ENCODE results near the gene MINDY2. TPM values are rescaled to one million over a fixed set of nuclear protein-coding genes. Genes with fewer than 3 reads are reported as not detected.
"Not testable (repeated sequence)": the region's sequence is repeated elsewhere in the genome, so short reads cannot be mapped to it uniquely, and the experiment has no call there.

The MINDY2 gene
- total RNA-seq, 1 donor from 2014 or later = 14.8 TPM

DNA sequence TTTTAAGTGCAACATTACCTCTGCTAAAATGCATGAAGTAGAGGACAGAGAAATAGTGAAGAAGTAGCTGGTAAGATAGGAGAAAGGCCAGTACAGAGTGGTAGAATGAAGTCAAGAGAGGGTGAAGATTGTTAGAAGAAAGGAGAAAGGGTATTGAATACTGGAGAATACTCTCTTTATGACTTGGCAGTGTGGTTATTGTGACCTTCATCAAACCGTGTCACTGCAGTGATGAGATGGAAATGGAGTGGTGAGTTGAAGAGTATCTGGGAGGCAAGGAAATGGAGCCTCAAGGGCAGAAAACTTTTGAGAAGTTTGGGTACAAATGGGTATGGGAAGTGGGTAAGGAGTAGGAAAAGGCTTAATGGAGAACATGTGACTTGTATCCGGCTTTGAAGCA is 24.7 kb downstream of the MINDY2 start:
- intact Hi-C loops (cut with micrococcal nuclease) = no loop called here

DNA sequence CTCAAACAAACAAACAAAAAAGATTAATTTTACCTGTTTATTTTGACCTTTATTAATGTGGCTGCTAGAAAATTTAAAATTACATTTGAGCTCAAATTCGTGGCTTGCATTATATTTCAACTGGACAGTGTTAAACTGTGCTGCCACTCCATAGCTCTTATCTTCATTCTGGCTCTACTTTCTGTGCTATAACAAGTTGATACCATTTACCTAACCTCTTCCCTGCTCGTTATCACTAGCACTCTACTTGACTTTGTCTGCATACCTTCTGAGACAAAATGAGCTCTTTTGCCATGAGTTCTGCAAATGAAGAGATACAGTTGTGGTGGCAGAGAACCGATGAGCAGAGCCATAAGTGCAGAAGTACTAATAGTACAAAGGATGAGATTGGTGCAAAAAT is 26.4 kb downstream of the MINDY2 start:
- intact Hi-C loops (cut with micrococcal nuclease) = no loop called here

DNA sequence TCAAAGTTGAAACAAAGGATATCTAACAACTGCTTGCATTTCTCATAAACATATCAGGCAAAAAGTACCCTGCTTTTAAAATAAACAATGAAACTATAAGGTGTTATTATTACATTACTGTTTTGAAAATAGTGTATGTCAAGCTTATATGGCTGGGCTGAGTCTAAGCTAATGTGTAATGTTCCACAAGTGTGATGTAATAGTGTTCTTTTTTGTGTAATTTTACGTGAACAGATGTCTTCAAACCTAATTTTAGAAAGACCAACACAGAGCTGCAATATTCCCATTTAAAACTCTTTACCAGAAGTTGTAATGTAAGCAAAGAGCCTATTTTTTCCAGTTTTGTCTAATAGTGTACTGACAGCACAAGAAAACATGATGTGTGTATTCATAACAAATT is 34.0 kb downstream of the MINDY2 start:
- intact Hi-C loops (cut with micrococcal nuclease) = no loop called here

DNA sequence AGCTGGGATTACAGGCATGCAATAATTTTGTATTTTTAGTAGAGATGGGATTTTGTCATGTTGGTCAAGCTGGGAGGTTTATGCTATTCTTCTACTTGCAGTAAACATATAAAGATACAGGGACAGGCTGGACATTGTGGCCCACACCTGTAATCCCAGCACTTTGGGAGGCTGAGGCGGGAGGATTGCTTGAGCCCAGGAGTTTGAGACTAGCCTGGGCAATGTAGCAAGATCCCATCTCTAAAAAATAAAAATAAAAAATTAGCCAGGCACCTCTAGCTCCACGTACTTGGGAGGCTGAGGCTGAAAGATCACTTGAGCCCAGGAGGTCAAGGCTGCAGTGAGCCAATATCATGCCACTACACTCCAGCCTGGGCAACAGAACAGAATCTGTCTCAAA is 52.2 kb downstream of the MINDY2 start:
- intact Hi-C loops (cut with micrococcal nuclease) = not testable (repeated sequence)

DNA sequence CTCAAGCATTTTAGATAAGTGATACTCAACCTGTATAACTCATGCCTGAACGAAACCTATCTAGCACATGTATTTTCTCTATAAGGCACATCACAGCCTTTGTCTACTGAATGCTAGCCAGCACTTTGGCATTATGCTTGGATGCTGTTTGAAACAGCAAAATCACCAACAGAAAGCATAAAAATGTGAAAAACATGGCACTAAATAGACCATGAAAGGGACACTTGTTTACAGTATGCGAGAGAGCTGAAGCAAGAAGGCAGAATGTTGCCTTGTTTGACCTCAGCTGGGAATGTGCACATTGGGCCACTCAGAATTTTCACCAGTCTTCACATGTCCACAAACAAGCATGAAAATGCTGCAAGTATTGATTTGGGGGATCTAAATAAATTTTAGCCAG is 59.5 kb downstream of the MINDY2 start:
- intact Hi-C loops (cut with micrococcal nuclease) = no loop called here

DNA sequence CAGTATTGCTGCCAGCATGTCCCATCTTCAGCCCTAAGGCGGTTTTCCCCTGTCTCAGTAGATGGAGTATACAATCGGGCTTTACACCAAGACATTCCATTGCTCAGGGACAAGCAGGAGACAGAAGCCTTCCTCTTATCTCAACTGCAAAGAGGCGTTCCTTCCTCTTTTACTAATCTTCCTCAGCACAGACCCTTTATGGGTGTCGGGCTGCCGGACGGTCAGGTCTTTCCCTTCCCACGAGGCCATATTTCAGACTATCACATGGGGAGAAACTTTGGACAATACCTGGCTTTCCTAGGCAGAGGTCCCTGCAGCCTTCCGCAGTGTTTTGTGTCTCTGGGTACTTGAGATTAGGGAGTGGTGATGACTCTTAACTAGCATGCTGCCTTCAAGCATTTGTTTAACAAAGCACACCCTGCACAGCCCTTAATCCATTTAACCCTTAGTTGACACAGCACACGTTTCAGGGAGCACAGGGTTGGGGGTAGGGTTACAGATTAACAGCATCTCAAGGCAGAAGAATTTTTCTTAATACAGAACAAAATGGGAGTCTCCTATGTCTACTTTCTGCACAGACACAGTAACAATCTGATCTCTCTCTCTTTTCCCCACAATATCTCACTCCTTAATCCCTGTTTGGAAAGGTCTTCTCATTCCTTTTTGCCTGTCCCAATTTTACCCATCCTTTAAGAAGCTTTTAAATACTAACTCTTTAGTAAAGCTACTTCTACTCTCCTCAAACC is 62.8 kb downstream of the MINDY2 start:
- intact Hi-C loops (cut with micrococcal nuclease) = not testable (repeated sequence)

DNA sequence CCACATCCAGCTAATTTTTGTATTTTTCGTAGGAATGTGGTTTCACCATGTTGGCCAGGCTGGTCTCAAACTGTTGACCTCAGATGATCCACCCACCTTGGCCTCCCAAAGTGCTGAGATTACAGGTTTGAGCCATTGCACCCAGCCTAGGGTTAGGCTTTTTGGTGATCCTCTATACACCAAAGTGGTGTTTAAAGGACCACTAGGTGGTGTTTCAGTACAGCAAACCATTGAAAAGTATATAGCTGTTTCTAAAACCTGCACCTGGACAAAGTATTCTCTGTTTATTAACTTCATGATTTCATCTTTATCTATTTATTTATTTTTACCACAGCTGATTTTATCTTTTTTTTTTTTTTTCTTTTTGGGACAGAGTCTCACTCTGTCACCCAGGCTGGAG is 68.4 kb downstream of the MINDY2 start:
- intact Hi-C loops (cut with micrococcal nuclease) = no loop called here

DNA sequence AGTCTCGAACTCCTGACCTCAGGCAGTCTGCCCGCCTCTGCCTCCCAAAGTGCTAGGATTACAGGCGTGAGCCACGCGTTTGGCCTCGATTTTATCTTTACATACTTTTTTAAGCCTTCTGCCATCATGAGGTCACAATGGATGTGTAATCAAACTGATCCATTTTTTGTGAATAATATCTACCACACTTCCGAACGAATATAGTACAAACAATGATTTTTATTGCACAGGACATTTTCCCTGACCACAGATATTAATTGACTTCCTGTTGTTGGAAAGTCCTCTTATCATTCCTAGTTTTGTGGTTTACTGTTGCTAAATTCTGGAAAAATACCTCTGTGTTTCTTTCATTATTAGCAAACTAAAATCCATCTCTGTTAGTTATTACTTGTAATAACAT is 68.9 kb downstream of the MINDY2 start:
- intact Hi-C loops (cut with micrococcal nuclease) = no loop called here

DNA sequence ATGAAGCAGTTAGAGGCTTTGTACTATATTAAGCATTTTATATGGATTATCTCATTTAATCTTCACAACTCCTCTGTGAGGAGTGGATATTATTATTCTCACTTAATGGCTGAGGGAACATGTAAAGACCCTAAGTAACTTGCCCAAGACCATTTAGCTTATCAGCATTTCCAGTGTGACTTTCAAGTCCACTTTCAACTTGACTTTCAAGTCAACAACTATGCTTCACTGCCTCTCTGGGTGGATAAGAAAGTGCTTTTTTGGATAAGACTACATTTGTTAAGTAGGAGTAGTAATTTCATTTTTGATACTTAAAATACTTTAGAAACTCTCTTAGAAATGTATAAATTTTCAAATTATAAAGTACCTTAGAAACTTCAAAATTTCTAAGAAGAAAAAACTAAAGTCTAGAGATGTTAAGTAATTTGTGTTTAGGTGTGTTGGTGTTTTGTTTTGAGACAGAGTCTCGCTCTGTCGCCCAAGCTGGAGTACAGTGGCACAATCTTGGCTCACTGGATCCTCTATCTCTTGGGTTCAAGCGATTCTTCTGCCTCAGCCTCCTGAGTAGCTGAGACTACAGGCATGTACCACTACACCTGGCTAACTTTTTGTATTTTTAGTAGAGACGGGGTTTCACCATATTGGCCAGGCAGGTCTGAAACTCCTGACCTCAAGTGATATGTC is 71.8 kb downstream of the MINDY2 start:
- intact Hi-C loops (cut with micrococcal nuclease) = no loop called here

DNA sequence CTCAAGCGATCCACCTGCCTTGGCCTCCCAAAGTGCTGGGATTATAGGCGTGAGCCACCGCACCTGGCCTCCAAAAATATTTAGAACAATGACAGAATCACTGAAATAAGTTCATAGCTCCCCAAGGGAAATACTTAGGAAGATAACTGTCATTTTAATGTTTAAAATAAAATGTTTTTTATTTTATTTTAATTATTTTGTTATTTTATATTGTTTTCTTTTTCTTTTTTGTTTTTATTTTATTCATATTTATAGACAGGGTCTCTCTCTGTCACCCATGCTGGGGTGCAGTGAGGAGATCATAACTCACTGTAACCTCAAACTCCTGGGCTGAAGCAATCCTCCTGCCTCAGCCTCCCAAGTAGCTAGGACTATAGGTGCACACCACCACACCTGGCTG is 80.1 kb downstream of the MINDY2 start:
- intact Hi-C loops (cut with micrococcal nuclease) = not testable (repeated sequence)

DNA sequence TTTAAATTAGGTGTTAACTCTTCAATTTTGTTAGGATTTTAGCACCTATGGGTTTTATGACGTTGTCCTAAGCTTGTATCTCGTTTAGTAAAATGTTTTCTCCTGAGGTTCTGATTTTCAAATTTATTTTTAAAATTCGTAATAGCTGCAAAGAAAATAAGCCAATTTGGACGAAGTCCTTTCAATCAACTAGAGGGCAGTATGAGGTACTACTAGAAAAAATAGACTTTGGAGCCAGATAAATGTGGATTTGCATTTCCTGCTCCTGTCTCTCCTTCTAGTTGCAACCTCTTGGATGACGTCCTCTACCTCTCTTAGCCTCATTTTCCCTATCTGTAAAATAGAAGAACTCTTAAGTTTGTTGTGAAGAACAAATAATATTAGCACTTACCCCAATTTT is 81.2 kb downstream of the MINDY2 start:
- intact Hi-C loops (cut with micrococcal nuclease) = no loop called here

DNA sequence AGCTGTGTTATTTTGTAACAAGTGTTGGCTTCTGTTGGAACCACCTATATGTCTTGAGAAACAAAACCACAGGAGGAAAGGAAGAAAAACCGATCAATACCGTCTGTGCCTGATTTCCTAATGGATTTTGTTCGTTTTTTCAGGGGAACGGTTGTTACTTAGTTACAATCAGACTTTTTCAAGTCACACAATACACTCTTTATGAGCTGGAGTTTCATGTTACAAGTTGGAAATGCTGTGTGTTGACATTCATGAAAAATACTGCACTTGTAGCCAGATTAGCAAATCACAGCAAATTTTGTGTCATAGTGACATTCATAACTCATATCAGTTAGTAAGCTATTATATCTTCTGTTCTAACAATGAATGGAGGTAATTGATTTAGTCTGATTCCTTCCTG is 83.5 kb downstream of the MINDY2 start:
- intact Hi-C loops (cut with micrococcal nuclease) = no loop called here

DNA sequence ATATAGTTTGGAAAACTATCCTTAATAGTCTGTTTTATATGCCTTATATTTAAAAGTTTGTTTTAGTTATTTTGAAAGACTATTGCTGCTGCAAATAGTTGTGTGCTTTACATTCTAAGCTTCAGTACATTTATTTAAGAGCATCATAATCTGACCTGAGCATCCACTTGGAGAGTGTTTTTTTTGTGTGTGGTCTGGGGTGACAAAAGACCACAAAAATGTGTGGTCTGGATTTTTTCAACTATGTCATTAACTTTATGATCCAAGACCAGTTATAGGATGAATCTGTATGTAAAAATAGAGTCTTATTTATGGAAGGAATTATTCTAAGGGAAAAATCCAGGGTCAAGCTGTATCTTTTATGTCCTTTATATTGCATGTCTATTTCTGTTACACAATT is 85.0 kb downstream of the MINDY2 start:
- intact Hi-C loops (cut with micrococcal nuclease) = no loop called here

DNA sequence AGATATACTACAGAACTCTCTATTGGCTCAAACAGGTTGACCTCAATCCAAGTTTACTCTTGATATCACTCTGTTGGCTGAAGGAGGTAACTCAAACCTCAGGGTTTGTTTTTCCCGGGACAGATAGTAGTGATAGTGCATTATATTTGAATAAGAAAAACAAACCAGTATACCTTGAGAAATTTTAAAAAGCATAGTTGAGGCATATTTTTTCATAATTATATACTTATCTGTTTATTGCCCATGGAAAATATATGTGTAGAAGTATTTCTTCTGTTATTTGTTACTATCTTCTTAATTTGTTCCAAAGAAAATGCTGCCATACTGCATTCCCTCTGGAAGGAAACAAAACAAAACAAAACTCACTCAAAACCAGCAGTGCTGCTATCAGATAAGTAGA is 85.5 kb downstream of the MINDY2 start:
- intact Hi-C loops (cut with micrococcal nuclease) = not testable (repeated sequence)

DNA sequence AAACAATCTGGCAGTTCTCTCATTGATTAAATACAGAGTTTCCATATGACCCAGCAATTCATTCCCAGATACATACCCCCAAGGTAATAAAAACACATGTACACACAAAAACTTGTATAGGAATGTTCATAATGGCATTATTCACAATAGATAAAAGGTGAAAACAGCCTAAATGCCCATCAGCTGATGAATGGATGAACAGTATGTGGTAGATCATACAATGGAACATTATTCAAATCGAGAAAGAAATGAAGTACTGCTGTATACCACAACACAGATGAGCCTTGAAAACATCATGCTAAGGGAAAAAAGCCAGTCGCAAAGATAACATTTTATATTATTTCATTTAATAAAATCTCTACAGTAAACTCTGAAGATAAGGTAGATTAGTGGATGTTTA is 91.2 kb downstream of the MINDY2 start:
- intact Hi-C loops (cut with micrococcal nuclease) = loop anchor here (10.0 kb wide), 1 partner anchor 638 kb away; no protein-coding TSS in a partner anchor

DNA sequence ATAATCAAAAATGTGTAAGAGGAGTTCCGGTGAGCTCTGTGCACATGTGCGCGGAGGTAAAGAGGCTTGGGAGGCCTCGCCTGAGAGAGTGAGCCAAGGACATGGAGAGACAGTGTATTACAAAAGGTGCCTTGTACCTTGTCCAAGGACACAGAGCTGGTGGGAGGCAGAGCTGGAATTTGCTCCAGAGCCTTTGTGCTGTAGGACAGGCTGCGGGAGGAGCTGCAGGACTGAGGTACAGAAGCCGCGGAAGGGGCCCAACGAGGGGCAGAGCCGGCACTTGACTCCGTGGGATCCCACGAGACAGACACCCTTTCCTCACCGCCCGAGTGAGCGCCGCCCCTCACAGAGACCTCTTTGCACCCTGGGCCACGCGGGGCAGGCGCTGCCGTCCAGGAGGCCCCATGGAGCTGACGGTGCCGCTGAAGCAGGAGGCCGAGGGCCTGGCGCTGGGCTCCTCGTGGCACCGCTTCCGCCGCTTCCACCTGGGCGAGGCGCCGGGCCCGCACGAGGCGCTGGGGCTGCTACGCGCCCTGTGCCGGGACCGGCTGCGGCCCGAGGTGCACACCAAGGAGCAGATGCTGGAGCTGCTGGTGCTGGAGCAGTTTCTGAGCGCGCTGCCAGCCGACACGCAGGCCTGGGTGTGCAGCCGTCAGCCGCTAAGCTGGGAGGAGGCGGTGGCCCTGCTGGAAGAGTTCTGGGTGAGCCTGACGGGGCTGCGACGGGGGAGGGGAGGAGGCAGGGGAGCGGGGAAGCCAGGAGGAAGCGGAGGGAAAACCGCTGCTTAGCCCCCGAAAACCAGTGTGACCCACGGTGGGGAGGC is 93.7 kb downstream of the MINDY2 start:
- intact Hi-C loops (cut with micrococcal nuclease) = loop anchor here (10.0 kb wide), 1 partner anchor 640 kb away; no protein-coding TSS in a partner anchor

DNA sequence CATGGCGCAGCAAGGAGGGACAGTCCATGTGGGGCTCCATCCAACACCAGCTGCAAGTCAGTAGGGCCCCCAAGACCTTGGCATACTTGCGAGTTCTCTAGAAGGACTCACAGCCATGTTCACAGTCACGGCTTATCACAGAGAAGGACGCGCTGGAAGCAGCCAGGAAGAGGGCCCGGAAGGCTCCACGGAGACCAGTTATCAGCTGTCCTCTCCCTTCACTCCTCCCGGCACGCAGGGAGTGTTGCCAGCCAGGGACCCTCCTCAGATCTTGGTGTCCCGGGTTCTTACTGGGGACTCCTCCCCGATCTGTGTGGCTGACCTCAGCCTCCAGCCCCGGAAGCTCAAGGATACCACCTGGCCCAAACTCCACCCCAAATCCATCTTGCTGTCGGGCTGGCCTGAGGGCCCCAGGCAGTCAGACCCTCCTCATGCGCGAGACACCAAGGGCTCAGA is 94.4 kb downstream of the MINDY2 start:
- intact Hi-C loops (cut with micrococcal nuclease) = loop anchor here (10.0 kb wide), 1 partner anchor 641 kb away; no protein-coding TSS in a partner anchor

DNA sequence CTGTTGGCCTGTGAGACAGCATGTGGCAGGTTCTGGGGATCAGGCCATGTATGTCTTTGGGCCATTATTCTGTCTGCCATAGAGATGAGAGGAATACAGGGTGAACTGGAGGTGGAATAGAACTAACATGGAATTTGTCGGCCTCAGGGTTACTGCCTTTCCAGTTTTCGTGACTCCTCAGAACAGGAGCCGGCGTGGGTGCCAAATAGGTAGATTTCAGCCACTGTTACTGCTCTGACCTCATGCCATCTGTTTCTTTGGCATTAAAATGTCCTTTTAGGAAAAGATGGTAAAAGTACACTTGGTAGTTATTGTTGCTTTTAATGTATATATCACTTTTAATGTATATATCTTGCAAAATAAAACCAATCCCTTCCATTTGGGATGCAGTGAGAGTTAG is 96.8 kb downstream of the MINDY2 start:
- intact Hi-C loops (cut with micrococcal nuclease) = loop anchor here (10.0 kb wide), 1 partner anchor 643 kb away; no protein-coding TSS in a partner anchor

DNA sequence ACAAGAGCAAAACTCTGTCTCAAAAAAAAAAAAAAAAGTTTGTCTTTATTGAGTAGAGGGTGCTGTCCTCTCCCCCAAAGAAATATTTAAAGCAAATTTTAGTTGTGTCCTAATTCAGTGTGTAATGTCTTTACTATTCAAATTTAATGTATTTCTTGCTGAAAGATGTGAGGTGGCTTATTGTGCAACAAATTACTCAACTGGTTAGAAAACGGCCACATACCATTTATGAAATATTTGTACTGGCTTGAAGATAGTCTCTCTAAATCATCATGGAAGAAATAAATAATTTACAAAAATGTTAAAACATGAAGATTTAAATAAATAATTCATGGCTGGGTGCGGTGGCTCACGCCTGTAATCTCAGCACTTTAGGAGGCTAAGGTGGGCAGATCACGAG is 99.3 kb downstream of the MINDY2 start:
- intact Hi-C loops (cut with micrococcal nuclease) = no loop called here

DNA sequence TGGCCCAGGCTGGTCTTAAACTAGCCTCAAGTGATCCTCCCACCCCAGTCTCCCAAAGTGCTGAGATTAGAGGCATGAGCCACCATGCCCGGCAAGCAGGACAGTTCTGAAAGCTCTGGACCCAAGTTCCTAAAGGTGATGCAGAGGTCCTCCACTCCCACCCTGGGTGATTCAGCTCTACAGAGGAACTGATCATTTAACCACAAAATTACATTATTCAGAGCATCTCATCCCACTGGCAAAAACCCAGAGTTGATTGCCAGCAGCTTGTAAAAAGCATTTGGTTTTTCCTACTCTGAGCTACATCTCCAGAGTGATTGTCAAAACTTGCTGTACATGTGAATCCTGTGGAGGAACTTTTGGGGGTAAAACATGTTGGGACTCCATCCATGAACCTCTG is 102.2 kb downstream of the MINDY2 start:
- intact Hi-C loops (cut with micrococcal nuclease) = no loop called here

DNA sequence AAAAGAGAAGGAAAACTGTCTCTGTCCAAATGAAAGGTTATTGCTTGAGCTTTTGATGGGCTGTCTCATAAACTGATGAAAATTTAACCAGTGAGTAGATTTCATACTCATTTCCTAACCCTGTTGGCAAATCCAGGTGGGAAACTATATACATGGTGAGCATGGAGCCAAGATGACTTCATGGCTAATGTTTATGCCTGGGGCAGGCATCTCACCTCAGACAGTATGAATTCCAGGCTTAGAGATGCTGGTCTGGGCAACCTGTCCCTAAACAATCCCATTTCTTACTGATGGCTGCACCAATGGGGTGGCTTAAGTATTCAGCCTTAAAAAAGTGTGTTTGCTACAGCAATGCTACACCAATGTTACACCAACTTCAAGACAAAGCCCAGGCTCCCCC is 104.2 kb downstream of the MINDY2 start:
- intact Hi-C loops (cut with micrococcal nuclease) = no loop called here
